ENCODE data around the gene LCT. TPM values are rescaled to one million over a fixed set of nuclear protein-coding genes. Genes with fewer than 3 reads are reported as not detected.

The LCT gene
- total and polyA plus RNA-seq, 2 donors: 0.09 to 1.1 TPM

- peaks cover 63 to 77% of the 10 kb centered on the region in 2 donors for H3K36me3 ChIP-seq (ENCODE audit: control insufficient read depth in 2 of 2, insufficient read depth in 2 of 2, low read length in 1 of 2)
- WGBS: 50% methylated on average over 2 of the region's 2 CpGs
- no peak for DNase-seq (ENCODE audit: low read depth in 6 of 9, low spot score in 9 of 9)
- no peaks in the 10 kb centered on the region for H3K27me3 ChIP-seq (ENCODE audit: control insufficient read depth in 2 of 2, insufficient read depth in 1 of 2, low read length in 1 of 2)
- H3K4me1 ChIP-seq (ENCODE audit: control insufficient read depth in 2 of 2, insufficient read depth in 2 of 2, low read length in 2 of 2): no peaks in the 10 kb centered on the region
- H3K27ac ChIP-seq (ENCODE audit: low read depth in 1 of 2, low read length in 1 of 2): no peak overlapping the region
- H3K4me3 ChIP-seq (ENCODE audit: low read length in 2 of 2): no peak overlapping the region
- H3K9me3 ChIP-seq (ENCODE audit: control insufficient read depth in 2 of 2, insufficient read depth in 1 of 2, low read length in 1 of 2): no peaks in the 10 kb centered on the region
These were observed 61.6 kb downstream of the LCT start for GRCh38 chr2:135775420-135775819.

- H3K36me3 ChIP-seq (ENCODE audit: control insufficient read depth in 2 of 2, insufficient read depth in 2 of 2, low read length in 1 of 2): peaks cover 56 to 81% of the 10 kb centered on the region in 2 donors
- DNase-seq (ENCODE audit: low read depth in 6 of 9, low spot score in 9 of 9): no peak
- H3K9me3 ChIP-seq (ENCODE audit: control insufficient read depth in 2 of 2, insufficient read depth in 1 of 2, low read length in 1 of 2): no peaks in the 10 kb centered on the region
- no peaks in the 10 kb centered on the region for H3K4me1 ChIP-seq (ENCODE audit: control insufficient read depth in 2 of 2, insufficient read depth in 2 of 2, low read length in 2 of 2)
- H3K4me3 ChIP-seq (ENCODE audit: low read length in 2 of 2): no peak overlapping the region
- H3K27ac ChIP-seq (ENCODE audit: low read depth in 1 of 2, low read length in 1 of 2): no peak overlapping the region
- no peaks in the 10 kb centered on the region for H3K27me3 ChIP-seq (ENCODE audit: control insufficient read depth in 2 of 2, insufficient read depth in 1 of 2, low read length in 1 of 2)
These were observed 63.1 kb downstream of the LCT start for GRCh38 chr2:135773917-135774316.

GRCh38 chr2:135773319-135773718 is 63.7 kb downstream of the LCT start:
- Histone ChIP-seq H3K27me3 (ENCODE audit: control insufficient read depth in 2 of 2, insufficient read depth in 1 of 2, low read length in 1 of 2) (no peaks in the 10 kb centered on the region), H3K4me1 (ENCODE audit: control insufficient read depth in 2 of 2, insufficient read depth in 2 of 2, low read length in 2 of 2) (no peaks in the 10 kb centered on the region), H3K4me3 (ENCODE audit: low read length in 2 of 2) (no peak overlapping the region), H3K36me3 (ENCODE audit: control insufficient read depth in 2 of 2, insufficient read depth in 2 of 2, low read length in 1 of 2) (peaks cover 62 to 79% of the 10 kb centered on the region in 2 donors), H3K9me3 (ENCODE audit: control insufficient read depth in 2 of 2, insufficient read depth in 1 of 2, low read length in 1 of 2) (no peaks in the 10 kb centered on the region), H3K27ac (ENCODE audit: low read depth in 1 of 2, low read length in 1 of 2) (no peak overlapping the region)
- no peak for DNase-seq (ENCODE audit: low read depth in 6 of 9, low spot score in 9 of 9)
- WGBS: 97% methylated on average over 2 of the region's 2 CpGs

GRCh38 chr2:135768863-135769262 is 68.1 kb downstream of the LCT start:
- DNase-seq (ENCODE audit: low read depth in 6 of 9, low spot score in 9 of 9): no peak
- 98% methylated on average over 8 of the region's 8 CpGs for WGBS
- H3K27ac ChIP-seq (ENCODE audit: low read depth in 1 of 2, low read length in 1 of 2): no peak overlapping the region
- H3K4me1 ChIP-seq (ENCODE audit: control insufficient read depth in 2 of 2, insufficient read depth in 2 of 2, low read length in 2 of 2): no peaks in the 10 kb centered on the region
- no peaks in the 10 kb centered on the region for H3K9me3 ChIP-seq (ENCODE audit: control insufficient read depth in 2 of 2, insufficient read depth in 1 of 2, low read length in 1 of 2)
- no peaks in the 10 kb centered on the region for H3K27me3 ChIP-seq (ENCODE audit: control insufficient read depth in 2 of 2, insufficient read depth in 1 of 2, low read length in 1 of 2)
- H3K4me3 ChIP-seq (ENCODE audit: low read length in 2 of 2): no peak overlapping the region
- peaks cover 54 to 78% of the 10 kb centered on the region in 2 donors for H3K36me3 ChIP-seq (ENCODE audit: control insufficient read depth in 2 of 2, insufficient read depth in 2 of 2, low read length in 1 of 2)

- no peak overlapping the region for H3K4me3 ChIP-seq (ENCODE audit: low read length in 2 of 2)
- DNase-seq (ENCODE audit: low read depth in 6 of 9, low spot score in 9 of 9): no peak
- H3K9me3 ChIP-seq (ENCODE audit: control insufficient read depth in 2 of 2, insufficient read depth in 1 of 2, low read length in 1 of 2): peaks cover 0 to 3% of the 10 kb centered on the region in 2 donors
- no peaks in the 10 kb centered on the region for H3K4me1 ChIP-seq (ENCODE audit: control insufficient read depth in 2 of 2, insufficient read depth in 2 of 2, low read length in 2 of 2)
- peaks cover 54 to 84% of the 10 kb centered on the region in 2 donors for H3K36me3 ChIP-seq (ENCODE audit: control insufficient read depth in 2 of 2, insufficient read depth in 2 of 2, low read length in 1 of 2)
- H3K27me3 ChIP-seq (ENCODE audit: control insufficient read depth in 2 of 2, insufficient read depth in 1 of 2, low read length in 1 of 2): no peaks in the 10 kb centered on the region
- WGBS: 96% methylated on average over 1 of the region's 1 CpG
- H3K27ac ChIP-seq (ENCODE audit: low read depth in 1 of 2, low read length in 1 of 2): no peak overlapping the region
These were observed 74.5 kb downstream of the LCT start for GRCh38 chr2:135762530-135762929.

GRCh38 chr2:135762022-135762421 is 75.0 kb downstream of the LCT start:
- DNase-seq (ENCODE audit: low read depth in 6 of 9, low spot score in 9 of 9): no peak
- Histone ChIP-seq H3K36me3 (ENCODE audit: control insufficient read depth in 2 of 2, insufficient read depth in 2 of 2, low read length in 1 of 2) (peaks cover 52 to 84% of the 10 kb centered on the region in 2 donors), H3K9me3 (ENCODE audit: control insufficient read depth in 2 of 2, insufficient read depth in 1 of 2, low read length in 1 of 2) (peaks cover 0 to 5% of the 10 kb centered on the region in 2 donors)

GRCh38 chr2:135756692-135757091 is 80.3 kb downstream of the LCT start:
- no peak overlapping the region for H3K27ac ChIP-seq (ENCODE audit: low read depth in 1 of 2, low read length in 1 of 2)
- WGBS: 100% methylated on average over 1 of the region's 1 CpG
- no peaks in the 10 kb centered on the region for H3K27me3 ChIP-seq (ENCODE audit: control insufficient read depth in 2 of 2, insufficient read depth in 1 of 2, low read length in 1 of 2)
- H3K4me1 ChIP-seq (ENCODE audit: control insufficient read depth in 2 of 2, insufficient read depth in 2 of 2, low read length in 2 of 2): no peaks in the 10 kb centered on the region
- peaks cover 0 to 7% of the 10 kb centered on the region in 2 donors for H3K9me3 ChIP-seq (ENCODE audit: control insufficient read depth in 2 of 2, insufficient read depth in 1 of 2, low read length in 1 of 2)
- no peak overlapping the region for H3K4me3 ChIP-seq (ENCODE audit: low read length in 2 of 2)
- DNase-seq (ENCODE audit: low read depth in 6 of 9, low spot score in 9 of 9): no peak
- peaks cover 57 to 85% of the 10 kb centered on the region in 2 donors for H3K36me3 ChIP-seq (ENCODE audit: control insufficient read depth in 2 of 2, insufficient read depth in 2 of 2, low read length in 1 of 2)

More at GRCh38 chr2:135762022-135762421, 75.0 kb downstream of the LCT start:
- Histone ChIP-seq H3K4me3 (ENCODE audit: low read length in 2 of 2) (no peak overlapping the region), H3K4me1 (ENCODE audit: control insufficient read depth in 2 of 2, insufficient read depth in 2 of 2, low read length in 2 of 2) (no peaks in the 10 kb centered on the region), H3K27ac (ENCODE audit: low read depth in 1 of 2, low read length in 1 of 2) (no peak overlapping the region), H3K27me3 (ENCODE audit: control insufficient read depth in 2 of 2, insufficient read depth in 1 of 2, low read length in 1 of 2) (no peaks in the 10 kb centered on the region)

- H3K27ac ChIP-seq (ENCODE audit: low read depth in 1 of 2, low read length in 1 of 2): no peak overlapping the region
- no peaks in the 10 kb centered on the region for H3K27me3 ChIP-seq (ENCODE audit: control insufficient read depth in 2 of 2, insufficient read depth in 1 of 2, low read length in 1 of 2)
- DNase-seq (ENCODE audit: low read depth in 6 of 9, low spot score in 9 of 9): no peak
- H3K36me3 ChIP-seq (ENCODE audit: control insufficient read depth in 2 of 2, insufficient read depth in 2 of 2, low read length in 1 of 2): peaks cover 50 to 78% of the 10 kb centered on the region in 2 donors
- WGBS: 98% methylated on average over 2 of the region's 2 CpGs
- no peak overlapping the region for H3K4me3 ChIP-seq (ENCODE audit: low read length in 2 of 2)
- H3K9me3 ChIP-seq (ENCODE audit: control insufficient read depth in 2 of 2, insufficient read depth in 1 of 2, low read length in 1 of 2): peaks cover 0 to 7% of the 10 kb centered on the region in 2 donors
- H3K4me1 ChIP-seq (ENCODE audit: control insufficient read depth in 2 of 2, insufficient read depth in 2 of 2, low read length in 2 of 2): no peaks in the 10 kb centered on the region
These were observed 81.4 kb downstream of the LCT start for GRCh38 chr2:135755573-135755972.

- H3K9me3 ChIP-seq (ENCODE audit: control insufficient read depth in 2 of 2, insufficient read depth in 1 of 2, low read length in 1 of 2): no peaks in the 10 kb centered on the region
- H3K4me3 ChIP-seq (ENCODE audit: low read length in 2 of 2): no peak overlapping the region
- peaks cover 21 to 41% of the 10 kb centered on the region in 2 donors for H3K36me3 ChIP-seq (ENCODE audit: control insufficient read depth in 2 of 2, insufficient read depth in 2 of 2, low read length in 1 of 2)
- H3K4me1 ChIP-seq (ENCODE audit: control insufficient read depth in 2 of 2, insufficient read depth in 2 of 2, low read length in 2 of 2): peaks cover 0 to 6% of the 10 kb centered on the region in 2 donors
- H3K27ac ChIP-seq (ENCODE audit: low read depth in 1 of 2, low read length in 1 of 2): no peak overlapping the region
- WGBS: 100% methylated on average over 4 of the region's 4 CpGs
- DNase-seq (ENCODE audit: low read depth in 6 of 9, low spot score in 9 of 9): no peak
- H3K27me3 ChIP-seq (ENCODE audit: control insufficient read depth in 2 of 2, insufficient read depth in 1 of 2, low read length in 1 of 2): no peaks in the 10 kb centered on the region
These were observed 91.4 kb downstream of the LCT start for GRCh38 chr2:135745545-135745944.
